Posterior cingulate gyrus (tissue), 11 donors: ENCODE measurements around the gene GLO1.

Experiments used
- DNase-seq, 10 donors: peaks; one replicate each; pipeline versions ENCODE4 v3.0.0 to v3.0.0-alpha.2; 2020 to 2021; ENCODE audit warnings: mixed read lengths in 3 of 10
- intact Hi-C: fragments of 100-400 bp; cut with DNase I; formaldehyde crosslinking; loops from one replicate; pipeline ENCODE4 v1.15.1; 2023

GLO1 gene

DNA sequence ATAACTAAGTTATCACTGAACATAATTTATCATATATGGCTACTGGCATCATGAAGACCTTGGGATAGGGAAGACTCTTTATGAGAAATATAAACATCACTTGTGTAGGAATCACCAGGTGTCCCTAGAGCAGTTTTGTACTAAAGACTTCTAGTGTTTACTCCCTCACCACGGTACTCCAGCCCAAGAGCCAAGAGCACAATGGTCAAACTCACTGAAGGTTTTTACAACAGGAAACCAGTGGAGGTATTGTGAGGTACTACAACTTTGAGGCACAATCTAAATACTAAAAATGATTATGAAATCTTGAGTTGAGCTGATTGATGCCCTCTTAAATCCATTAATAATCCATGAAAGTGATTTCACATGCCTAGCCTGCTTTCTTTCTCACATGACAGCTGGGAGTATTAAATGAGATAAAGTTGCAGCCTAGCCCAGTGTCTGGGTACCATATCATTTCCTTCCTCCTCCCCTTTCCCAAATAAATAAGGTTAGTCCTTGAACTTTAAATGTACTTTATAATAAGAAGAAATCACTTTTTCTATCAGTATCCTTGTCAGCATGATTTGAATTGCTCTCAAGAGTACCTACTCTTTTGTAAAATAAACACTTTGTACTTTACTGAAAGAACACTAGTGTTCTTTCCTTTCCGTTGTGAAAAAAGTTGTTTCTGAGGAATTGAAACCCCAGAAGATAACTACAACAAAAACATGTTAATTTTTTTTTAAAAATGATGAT, 26.5 kb downstream of the GLO1 start:
- DNase-seq = no peak
- intact Hi-C loops = loop anchor here (10.0 kb wide), 1 partner anchor 972 kb away; no protein-coding TSS in a partner anchor

DNA sequence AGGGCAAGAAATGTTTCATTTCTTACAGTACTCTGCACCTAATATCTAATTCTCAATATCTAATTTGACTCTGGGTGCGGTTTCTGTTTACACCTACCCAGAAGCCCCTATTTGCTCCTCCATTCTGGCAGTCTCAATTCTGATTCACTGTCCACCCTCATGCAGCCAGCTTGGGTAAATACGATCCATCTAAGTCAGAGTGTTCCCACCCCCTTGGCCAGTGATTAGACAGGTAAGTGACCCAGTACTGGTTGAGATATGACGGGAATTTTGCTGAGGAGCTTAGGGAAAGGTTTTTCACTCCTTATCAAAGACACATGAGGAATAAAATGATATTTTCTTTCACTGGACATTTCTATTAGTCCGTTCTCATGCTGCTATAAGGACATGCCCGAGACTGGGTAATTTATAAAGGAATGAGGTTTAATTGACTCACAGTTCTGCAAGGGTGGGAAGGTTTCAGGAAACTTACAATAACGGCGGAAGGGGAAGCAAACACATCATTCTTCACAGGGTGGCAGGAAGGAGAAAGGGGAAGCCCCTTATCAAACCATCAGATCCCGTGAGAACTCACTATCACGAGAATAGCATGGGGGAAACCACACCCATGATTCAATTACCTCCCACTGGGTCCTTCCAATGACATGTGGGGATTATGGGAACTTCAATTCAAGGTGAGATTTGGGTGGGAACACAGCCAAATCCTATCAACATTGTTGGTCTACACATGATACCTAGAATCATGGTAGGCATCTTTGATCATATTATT, 29.4 kb downstream of the GLO1 start:
- DNase-seq = no peak
- intact Hi-C loops = loop anchor here (10.0 kb wide), 1 partner anchor 969 kb away; no protein-coding TSS in a partner anchor

DNA sequence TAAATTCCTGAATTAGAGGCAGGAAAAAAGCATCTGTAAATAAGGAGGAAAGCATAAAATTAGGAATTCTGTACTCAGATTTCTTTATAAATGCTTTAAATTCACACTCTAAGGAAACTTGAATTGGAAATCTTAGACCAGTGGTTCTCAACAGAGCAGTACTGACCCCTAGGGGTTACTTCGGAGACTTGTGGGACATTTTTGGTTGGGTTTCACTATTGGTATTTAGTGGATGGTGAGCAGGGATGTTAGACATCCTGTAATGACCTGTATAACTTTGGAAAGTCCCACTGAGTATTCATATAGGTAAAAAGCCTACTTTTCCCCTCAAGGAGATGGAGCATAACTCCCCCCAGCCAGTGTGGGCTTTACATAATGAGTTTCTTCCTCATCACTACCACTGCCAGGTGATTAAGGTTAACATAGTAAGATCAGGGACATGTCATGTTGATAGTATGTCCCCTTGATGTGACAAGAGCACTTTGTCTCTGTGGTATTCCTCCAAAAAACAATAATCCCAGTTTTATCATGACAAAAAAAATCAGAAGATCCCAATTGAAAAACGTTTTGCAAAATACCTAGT, 31.0 kb downstream of the GLO1 start:
- intact Hi-C loops = loop anchor here (10.0 kb wide), 1 partner anchor 967 kb away; no protein-coding TSS in a partner anchor
- no peak for DNase-seq

DNA sequence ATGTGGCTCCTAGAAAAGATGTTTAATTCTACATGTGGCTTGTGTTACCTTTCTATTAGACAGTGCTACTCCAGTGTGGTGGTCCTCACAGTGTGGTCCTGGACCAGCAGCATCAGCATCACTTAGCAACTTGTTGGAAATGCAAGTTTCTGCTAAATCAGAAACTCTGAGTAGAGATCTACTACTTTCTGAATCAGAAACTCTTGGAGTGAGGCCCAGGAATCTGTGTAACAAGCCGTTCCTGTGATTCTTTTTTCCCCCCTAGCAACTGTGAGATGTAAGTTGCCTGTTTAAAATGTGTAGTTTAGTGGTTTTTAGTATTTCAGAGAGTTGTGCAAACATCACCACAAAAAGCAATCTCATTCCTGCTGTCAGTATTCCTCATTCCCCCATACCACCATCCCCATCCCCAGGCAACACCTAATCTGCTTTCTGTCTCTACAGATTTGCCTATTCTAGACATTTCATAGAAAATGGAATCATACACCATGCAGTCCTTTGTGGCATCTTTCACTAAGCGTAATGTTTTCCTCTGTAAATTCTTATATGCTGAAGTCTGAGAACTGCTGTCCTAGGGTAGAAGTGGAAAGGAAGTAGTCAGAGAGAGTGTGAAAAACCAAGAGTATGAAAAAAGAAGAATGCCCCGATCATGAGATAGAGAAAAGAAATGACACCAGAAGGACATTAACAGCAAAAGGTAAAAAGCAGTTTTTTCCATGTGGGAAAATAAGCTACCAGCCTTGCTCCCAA, 44.4 kb downstream of the GLO1 start:
- intact Hi-C loops = no loop called here
- DNase-seq = no peak

DNA sequence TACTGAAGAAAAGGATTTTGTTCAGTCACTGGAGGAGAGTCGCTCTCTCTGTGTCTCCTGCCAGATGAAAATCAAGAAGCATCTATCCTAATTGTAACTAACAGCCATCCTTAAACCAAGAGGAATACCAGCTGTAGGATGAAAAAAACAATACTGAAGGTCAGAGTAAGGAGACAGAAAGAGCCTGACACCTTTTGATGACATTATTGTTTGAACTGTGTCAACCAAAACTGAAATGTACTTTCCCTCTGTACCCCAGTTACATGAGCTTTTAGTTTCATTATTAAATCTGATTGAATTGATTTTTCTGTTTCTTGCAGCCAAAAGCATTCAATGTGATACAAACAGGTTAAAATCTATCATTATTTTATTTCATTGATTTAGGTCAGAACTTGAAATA, 46.0 kb downstream of the GLO1 start:
- intact Hi-C loops = no loop called here
- no peak for DNase-seq

DNA sequence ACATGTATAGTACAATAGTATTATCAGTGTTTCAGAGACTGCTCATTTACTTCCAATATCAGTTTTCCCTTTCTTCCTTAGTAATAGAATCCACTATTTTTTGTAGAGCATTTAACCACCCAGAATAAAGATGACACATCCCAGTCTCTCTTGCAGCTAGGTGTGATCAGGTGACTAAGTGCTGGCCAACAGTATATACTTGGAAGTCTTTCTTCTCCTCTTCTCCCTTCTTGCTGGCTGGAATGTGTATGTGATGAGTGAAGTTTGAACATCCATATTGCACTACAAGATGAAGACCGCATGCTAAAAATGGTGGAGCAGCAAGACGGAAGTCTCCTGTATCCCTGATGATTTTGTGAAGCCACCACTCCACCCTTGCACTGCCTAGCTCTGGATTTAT, 48.7 kb downstream of the GLO1 start:
- no peak for DNase-seq
- intact Hi-C loops = no loop called here

- no peak for DNase-seq
- intact Hi-C loops = no loop called here
Measured at GRCh38 chr6:38651121-38651784, 51.7 kb downstream of the GLO1 start.

DNA sequence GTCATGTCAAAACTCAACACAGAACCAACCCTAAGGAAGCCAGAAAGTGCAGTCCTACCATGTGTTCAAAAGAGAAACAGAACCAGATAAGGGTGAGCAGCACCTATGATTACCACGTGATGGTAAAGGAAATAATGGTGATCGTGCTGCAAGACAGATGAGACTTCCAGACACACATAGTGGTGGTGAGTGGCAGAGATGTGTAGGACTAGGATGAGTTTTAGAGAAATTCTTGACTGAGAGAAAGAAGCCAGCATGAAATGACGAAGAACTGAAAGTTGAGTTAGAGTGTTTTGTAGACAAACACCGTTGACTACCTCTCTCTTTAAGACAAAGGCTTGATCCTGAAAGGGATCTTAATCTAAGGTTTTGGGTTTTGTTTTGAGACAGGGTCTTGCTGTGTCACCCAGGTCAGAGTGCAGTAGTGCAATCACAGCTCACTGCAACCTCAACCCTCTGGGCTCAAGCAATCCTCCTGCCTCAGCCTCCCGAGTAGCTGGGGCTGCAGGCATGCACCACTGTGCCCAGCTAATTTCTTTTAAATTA, 52.7 kb downstream of the GLO1 start:
- DNase-seq = no peak
- intact Hi-C loops = no loop called here

- intact Hi-C loops = no loop called here
- no peak for DNase-seq
Measured at GRCh38 chr6:38649744-38650143, 53.2 kb downstream of the GLO1 start.

- DNase-seq = no peak
Measured at GRCh38 chr6:38648629-38649028, 54.3 kb downstream of the GLO1 start.

DNA sequence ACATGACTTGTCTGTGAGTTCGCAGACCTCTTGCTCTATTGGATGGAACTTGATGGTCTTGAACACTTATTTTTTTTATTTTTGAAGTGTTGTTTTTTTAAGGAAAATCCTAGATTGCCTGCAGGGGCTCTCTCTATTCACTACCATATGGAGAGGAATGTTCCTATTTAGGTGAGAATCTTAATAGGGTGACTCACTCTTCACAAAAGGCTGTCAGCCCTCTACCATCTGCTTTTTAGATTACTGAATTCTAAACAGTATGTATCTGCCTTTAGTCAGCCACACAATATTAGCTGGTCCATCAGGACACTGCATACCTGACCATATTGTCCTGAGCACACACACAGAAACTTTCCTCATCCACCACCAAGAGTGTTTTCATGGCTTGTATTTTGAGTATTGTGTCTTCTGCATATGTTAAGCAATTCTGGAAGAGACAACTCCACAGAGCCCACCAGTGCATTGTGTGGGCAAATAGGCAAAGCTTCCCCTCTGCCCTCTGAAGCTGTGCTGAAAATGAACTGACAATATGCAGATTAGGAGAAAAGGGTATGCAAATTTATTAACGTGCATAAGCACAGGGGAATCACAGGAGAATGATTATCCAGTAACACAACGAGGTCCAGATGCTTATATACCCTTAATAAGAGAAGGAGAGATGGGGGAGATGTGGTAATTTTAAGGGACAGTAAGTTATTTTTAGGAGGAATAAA, 56.6 kb downstream of the GLO1 start:
- intact Hi-C loops = no loop called here
- DNase-seq = no peak

More at GRCh38 chr6:38648629-38649028, 54.3 kb downstream of the GLO1 start:
- intact Hi-C loops = no loop called here

GRCh38 chr6:38644951-38645350, 58.0 kb downstream of the GLO1 start:
- no peak for DNase-seq
- intact Hi-C loops = no loop called here

DNA sequence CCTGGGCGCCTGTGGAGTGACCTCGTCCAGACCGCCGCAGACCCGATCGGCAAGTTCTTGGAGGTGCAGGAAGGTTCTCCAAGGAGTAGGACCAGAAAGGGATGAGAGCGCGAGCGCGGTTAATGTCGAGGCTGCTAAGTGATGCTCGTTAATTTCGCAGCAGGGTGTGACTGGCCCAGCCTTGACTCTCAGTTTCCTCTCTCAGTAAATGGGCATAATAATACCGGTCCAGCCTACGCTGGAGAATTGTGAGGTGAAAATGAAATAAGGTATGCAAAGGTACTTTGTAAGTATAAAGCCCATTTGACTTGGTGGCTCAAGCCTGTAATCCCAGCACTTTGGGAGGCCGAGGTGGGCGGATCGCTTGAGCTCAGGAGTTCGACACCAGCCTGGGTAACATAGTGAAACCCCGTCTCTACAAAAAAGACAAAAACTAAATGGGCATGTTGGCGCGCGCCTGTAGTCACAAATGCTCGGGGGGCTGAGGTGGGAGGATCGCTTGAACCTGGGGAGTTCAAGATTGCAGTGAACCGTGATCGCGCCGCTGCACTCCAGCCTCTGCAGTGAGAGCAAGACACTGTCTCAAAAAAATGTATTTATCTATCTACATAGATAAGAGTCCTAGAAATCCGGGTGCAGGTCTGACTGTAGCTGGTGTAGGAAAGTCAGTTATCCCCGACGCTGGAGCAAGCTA, 62.6 kb downstream of the GLO1 start:
- DNase-seq = peak in 1 of 10 donors; percentile 81

DNA sequence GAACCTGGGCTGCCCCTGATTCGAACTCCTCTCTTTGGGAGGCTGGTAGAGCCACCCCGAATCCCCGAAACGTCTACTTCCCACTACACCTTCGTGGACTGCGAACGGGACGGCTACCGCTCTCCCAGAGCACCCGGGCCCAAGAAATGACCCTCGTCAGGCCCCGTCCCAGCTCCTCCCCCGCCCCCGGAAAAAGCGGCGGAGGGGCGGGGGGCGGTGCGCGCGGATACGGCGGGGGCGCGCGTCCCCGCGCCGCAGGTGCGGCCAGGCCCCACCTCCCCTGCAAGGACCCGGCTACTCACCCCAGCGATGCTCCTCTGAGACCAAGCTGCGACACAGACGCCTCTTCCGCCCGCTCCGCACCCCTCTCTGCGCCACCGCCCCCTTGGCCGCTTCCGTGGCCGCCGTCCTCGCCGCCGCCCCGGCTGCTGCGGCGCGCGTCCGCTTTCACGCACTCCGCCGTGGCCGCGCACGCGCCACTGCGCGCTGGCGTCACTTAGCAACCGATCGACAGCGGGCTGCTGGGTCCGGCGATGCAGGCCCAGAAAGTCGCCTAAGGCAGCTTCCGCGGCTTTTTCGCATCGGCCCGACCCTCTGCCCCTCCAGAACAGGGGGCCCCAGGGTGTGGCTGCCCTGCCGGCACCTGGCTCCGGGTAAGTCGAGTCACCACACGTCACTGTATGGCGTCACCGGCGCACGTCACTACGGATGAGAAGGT, 63.3 kb downstream of the GLO1 start, which contains the start of gene BTBD9:
Gene BTBD9 (minus strand): TSS at position 432 of the 718 bp plus-strand sequence.
- intact Hi-C loops = loop anchor here (2.0 kb wide), 1 partner anchor 63 kb away; the partner anchor contains the start of gene GLO1
- DNase-seq = peak; percentile 63 to 97 (median 76)

More for the DNA sequence above, 62.6 kb downstream of the GLO1 start:
- intact Hi-C loops = no loop called here

- peak in 6 of 10 donors; percentile 16 to 82 (median 32) for DNase-seq
- intact Hi-C loops = loop anchor here (2.0 kb wide), 1 partner anchor 64 kb away; the partner anchor contains the start of gene GLO1
Measured at GRCh38 chr6:38638941-38639497, 63.9 kb downstream of the GLO1 start.

GRCh38 chr6:38637756-38638155, 65.2 kb downstream of the GLO1 start:
- intact Hi-C loops = loop anchor here (2.0 kb wide), 1 partner anchor 65 kb away; the partner anchor contains the start of gene GLO1
- DNase-seq = no peak

DNA sequence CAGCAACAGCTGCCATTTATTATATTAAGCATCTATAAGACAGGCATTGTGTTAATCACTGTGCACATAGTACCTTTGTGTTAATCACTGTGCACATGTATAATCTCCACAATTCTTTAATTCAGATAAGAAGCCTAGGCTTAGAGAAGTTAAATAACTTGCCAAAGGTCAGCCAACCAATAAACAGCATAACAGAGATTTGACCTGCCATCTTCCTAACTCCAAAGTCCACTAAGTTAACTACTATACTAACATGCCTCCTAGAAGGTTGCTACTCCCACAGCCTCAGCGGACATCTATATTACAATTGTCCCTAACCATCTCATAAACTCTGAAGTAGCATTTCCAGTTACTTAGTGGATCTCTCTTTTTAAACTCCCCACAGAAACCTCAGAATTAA, 66.9 kb downstream of the GLO1 start:
- intact Hi-C loops = no loop called here
- DNase-seq = no peak
